ENCODE measurements around the gene TUBB4B.

DNA sequence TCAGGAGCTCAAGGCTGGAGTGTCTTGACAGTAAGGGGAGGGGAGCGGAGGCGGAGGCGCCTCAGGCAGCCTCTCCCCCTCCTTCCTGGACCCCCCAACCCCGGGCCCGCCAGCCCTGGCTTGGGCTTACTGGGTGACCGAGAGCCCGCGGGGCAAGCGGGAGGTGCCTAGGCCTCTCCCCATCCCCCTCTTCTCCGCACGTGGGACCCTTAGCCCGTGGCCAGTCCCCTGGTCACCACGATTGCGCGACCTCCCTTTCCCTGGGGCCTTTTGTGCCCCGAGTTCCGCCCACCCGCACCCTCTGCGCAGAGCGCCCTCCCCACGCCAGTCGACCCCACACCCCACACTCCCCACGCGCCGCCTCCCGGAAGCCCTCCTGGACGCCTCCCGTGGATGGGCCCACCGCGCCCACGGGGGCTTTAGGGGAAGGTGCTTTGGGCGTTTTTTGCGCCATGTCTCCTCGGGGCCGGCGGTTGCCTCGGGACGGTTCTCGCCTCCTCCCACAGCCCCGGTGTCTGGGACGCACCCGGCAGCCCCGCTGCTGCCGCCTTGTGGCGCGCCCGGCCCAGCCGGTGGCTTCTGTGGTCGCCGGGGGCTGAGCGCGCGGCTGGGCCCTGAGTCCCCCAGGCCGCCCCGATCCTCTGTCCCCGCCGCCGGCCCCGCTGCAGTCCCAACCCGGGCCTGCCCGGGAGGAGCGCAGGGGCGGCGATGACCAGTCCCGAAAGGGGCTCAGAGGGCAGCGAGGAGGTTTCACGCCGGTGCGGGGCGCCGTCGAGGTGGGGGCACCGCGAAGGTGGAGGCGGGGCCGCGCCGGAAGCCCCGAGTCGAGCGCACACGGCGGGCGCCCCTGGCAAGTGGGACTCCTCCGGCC is 39.6 kb downstream of the TUBB4B start:
- no peak for TF ChIP-seq EZH2phosphoT487 (IDR thresholded peaks at IDR 0.05; ENCODE audit: borderline replicate concordance, low read depth, low read length)
- TF ChIP-seq, protein P1, sequence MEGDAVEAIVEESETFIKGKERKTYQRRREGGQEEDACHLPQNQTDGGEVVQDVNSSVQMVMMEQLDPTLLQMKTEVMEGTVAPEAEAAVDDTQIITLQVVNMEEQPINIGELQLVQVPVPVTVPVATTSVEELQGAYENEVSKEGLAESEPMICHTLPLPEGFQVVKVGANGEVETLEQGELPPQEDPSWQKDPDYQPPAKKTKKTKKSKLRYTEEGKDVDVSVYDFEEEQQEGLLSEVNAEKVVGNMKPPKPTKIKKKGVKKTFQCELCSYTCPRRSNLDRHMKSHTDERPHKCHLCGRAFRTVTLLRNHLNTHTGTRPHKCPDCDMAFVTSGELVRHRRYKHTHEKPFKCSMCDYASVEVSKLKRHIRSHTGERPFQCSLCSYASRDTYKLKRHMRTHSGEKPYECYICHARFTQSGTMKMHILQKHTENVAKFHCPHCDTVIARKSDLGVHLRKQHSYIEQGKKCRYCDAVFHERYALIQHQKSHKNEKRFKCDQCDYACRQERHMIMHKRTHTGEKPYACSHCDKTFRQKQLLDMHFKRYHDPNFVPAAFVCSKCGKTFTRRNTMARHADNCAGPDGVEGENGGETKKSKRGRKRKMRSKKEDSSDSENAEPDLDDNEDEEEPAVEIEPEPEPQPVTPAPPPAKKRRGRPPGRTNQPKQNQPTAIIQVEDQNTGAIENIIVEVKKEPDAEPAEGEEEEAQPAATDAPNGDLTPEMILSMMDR (conservative IDR thresholded peaks at IDR 0.05; ENCODE audit: low read length), result no peak

All from OCI-LY7 (cell line).